ENCODE measurements around the gene CFLAR.
"Not testable (repeated sequence)": the region's sequence is repeated elsewhere in the genome, so short reads cannot be mapped to it uniquely, and the experiment has no call there.

The CFLAR gene

GRCh38 chr2:201138401-201138970, 22.5 kb downstream of the CFLAR start (continued):
- TF ChIP-seq ZNF544 (tag by site-specific recombination; IDR thresholded peaks at IDR 0.05) (no peak), ZBTB7A (tag by site-specific recombination; IDR thresholded peaks at IDR 0.05; ENCODE audit: low read depth) (no peak), ZFHX2 (tag by site-specific recombination; conservative IDR thresholded peaks at IDR 0.05) (no peak), ZSCAN30 (tag by site-specific recombination; IDR thresholded peaks at IDR 0.05) (no peak), ZNF473 (tag by site-specific recombination; IDR thresholded peaks at IDR 0.05) (no peak), ZEB2 (tag by site-specific recombination; IDR thresholded peaks at IDR 0.05) (no peak), ZFP37 (tag by site-specific recombination; IDR thresholded peaks at IDR 0.05) (no peak), ZNF362 (tag by site-specific recombination; IDR thresholded peaks at IDR 0.05) (no peak)
- TF ChIP-seq, protein P1, sequence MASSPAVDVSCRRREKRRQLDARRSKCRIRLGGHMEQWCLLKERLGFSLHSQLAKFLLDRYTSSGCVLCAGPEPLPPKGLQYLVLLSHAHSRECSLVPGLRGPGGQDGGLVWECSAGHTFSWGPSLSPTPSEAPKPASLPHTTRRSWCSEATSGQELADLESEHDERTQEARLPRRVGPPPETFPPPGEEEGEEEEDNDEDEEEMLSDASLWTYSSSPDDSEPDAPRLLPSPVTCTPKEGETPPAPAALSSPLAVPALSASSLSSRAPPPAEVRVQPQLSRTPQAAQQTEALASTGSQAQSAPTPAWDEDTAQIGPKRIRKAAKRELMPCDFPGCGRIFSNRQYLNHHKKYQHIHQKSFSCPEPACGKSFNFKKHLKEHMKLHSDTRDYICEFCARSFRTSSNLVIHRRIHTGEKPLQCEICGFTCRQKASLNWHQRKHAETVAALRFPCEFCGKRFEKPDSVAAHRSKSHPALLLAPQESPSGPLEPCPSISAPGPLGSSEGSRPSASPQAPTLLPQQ (tag by site-specific recombination; IDR thresholded peaks at IDR 0.05), result no peak

DNA sequence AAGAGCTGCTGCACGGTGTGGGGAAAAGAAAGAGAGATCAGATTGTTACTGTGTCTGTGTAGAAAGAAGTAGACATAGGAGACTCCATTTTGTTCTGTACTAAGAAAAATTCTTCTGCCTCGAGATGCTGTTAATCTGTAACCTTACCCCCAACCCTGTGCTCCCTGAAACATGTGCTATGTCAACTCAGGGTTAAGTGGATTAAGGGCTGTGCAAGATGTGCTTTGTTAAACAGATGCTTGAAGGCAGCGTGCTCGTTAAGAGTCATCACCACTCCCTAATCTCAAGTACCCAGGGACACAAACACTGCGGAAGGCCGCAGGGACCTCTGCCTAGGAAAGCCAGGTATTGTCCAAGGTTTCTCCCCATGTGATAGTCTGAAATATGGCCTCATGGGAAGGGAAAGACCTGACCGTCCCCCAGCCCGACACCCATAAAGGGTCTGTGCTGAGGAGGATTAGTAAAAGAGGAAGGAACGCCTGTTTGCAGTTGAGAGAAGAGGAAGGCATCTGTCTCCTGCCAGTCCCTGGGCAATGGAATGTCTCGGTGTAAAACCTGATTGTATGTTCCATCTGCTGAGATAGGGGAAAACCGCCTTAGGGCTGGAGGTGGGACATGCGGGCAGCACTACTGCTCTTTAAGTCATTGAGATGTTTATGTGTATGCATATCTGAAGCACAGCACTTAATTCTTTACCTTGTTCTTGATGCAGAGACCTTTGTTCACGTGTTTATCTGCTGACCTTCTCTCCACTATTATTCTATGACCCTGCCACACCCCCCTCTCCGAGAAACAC, 23.2 kb downstream of the CFLAR start:
- H3K9me3 ChIP-seq (ENCODE audit: control insufficient read depth, insufficient read depth, low read depth, low read length); H3K27ac ChIP-seq (ENCODE audit: extremely low read depth, low read depth, low read length); CTCF ChIA-PET; POLR2A ChIA-PET; H3K4me3 ChIP-seq (ENCODE audit: low read depth, low read length); H3K4me1 ChIP-seq (ENCODE audit: control insufficient read depth, insufficient read depth, low read length): not testable (repeated sequence)
- H3K36me3 ChIP-seq (ENCODE audit: control insufficient read depth in 2 of 2, insufficient read depth in 1 of 2, low read length in 2 of 2), result peaks cover 21 to 37% of the 10 kb centered on the region in 2 experiments

DNA sequence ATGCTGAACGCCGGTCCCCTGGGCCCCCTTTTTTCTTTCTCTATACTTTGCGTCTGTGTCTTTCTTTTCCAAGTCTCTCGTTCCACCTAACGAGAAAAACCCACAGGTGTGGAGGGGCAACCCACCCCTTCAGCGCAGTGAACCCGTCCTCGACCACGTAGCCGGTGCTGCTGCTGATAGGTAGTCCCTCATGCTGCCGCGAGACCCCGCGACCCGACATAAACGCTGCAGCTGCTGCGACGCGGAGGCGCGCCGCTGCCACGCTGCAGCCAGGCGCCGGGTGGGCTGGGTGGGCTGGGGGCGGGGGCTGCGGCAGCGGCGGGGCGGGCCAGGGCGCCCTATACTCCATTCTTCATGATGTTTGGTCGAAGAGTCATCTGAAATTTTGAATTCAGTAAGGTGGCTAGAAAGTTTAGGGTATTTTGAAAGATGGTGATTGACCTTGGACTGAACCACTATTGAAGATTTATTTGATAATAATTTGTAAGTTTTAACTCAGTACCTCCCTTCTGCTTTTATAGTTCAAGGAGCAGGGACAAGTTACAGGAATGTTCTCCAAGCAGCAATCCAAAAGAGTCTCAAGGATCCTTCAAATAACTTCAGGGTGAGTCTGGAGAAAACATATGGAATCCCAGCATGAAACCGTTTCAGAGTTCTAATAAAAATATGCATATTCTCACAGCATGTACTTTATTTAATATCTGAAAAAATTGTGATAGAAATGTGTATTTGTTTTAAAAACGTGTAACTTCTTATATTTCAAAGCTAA, 24.1 kb downstream of the CFLAR start:
- Histone ChIP-seq H3K27ac (ENCODE audit: extremely low read depth, low read depth, low read length) (no peak overlapping the region), H3K9me3 (ENCODE audit: control insufficient read depth, insufficient read depth, low read depth, low read length) (no peaks in the 10 kb centered on the region), H3K36me3 (ENCODE audit: control insufficient read depth in 2 of 2, insufficient read depth in 1 of 2, low read length in 2 of 2) (peaks cover 21 to 37% of the 10 kb centered on the region in 2 experiments), H3K4me3 (ENCODE audit: low read depth, low read length) (no peak overlapping the region), H3K4me1 (ENCODE audit: control insufficient read depth, insufficient read depth, low read length) (no peaks in the 10 kb centered on the region)
- no peak for TF ChIP-seq ZNF274 (IDR thresholded peaks at IDR 0.05; ENCODE audit: low read length)
- no peak for TF ChIP-seq ZNF274 (tag by site-specific recombination; IDR thresholded peaks at IDR 0.05; ENCODE audit: borderline replicate concordance)
- no peak for TF ChIP-seq ZNF155 (tag by site-specific recombination; IDR thresholded peaks at IDR 0.05)
- no peak for TF ChIP-seq KLF10 (tag by site-specific recombination; IDR thresholded peaks at IDR 0.05)
- no peak for TF ChIP-seq ZNF558 (tag by site-specific recombination; IDR thresholded peaks at IDR 0.05)
- no peak for TF ChIP-seq ZNF341 (tag by site-specific recombination; IDR thresholded peaks at IDR 0.05; ENCODE audit: low read depth)
- TF ChIP-seq ZNF670 (tag by site-specific recombination; IDR thresholded peaks at IDR 0.05; ENCODE audit: low read depth), result no peak
- TF ChIP-seq HOXD13 (CRISPR knock-in tag; IDR thresholded peaks at IDR 0.05; ENCODE audit: borderline replicate concordance), result no peak
- TF ChIP-seq ZIC2 (tag by site-specific recombination; IDR thresholded peaks at IDR 0.05), result no peak
- ChIA-PET CTCF (no interaction called here), POLR2A (no interaction called here)

Measured in HEK293 (cell line).